ENCODE results near the gene DSCAM. TPM values are rescaled to one million over a fixed set of nuclear protein-coding genes. Genes with fewer than 3 reads are reported as not detected.

DSCAM gene
- total RNA-seq, 1 experiment from 2014 or later = not detected

- Histone ChIP-seq H3K27ac (ENCODE audit: low read depth, low read length) (no peak overlapping the region), H3K4me2 (ENCODE audit: low read length) (no peak overlapping the region), H3K79me2 (ENCODE audit: insufficient read depth, low read length) (no peaks in the 10 kb centered on the region), H3K9ac (ENCODE audit: low read length) (no peak overlapping the region), H3K27me3 (ENCODE audit: insufficient read depth, low read length) (no peaks in the 10 kb centered on the region), H4K20me1 (ENCODE audit: insufficient read depth) (no peaks in the 10 kb centered on the region), H3K36me3 (ENCODE audit: control insufficient read depth in 1 of 2, insufficient read depth in 2 of 2, low read length in 2 of 2) (no peaks in the 10 kb centered on the region), H3K4me1 (ENCODE audit: control insufficient read depth in 1 of 2, insufficient read depth in 2 of 2, low read length in 2 of 2) (no peaks in the 10 kb centered on the region), H3K9me3 (ENCODE audit: control insufficient read depth in 1 of 2, insufficient read depth in 1 of 2, low read depth in 1 of 2, low read length in 2 of 2) (peaks cover 11 to 51% of the 10 kb centered on the region in 2 experiments; a peak in 3 of 4 replicates), H3K9me2 (ENCODE audit: insufficient read depth) (no peaks in the 10 kb centered on the region), H3K4me3 (replicated peaks in 1 of 2; ENCODE audit: low read depth in 1 of 2, low read length in 2 of 2) (no peak overlapping the region), H2AFZ (ENCODE audit: low read depth, low read length, poor library complexity, severe bottlenecking) (no peak overlapping the region)
- no TSS peak for BruUV-seq (replicated peaks)
- ATAC-seq (no peak), DNase-seq (ENCODE audit: low read depth, low spot score) (no peak)
- intact Hi-C loops (cut with micrococcal nuclease) = no loop called here
- TF ChIP-seq ATF3 (IDR thresholded peaks at IDR 0.05) (no peak), CBX3 (IDR thresholded peaks at IDR 0.05; ENCODE audit: low read depth) (no peak), YY1 (IDR thresholded peaks at IDR 0.05; ENCODE audit: extremely low read depth, insufficient replicate concordance, low read depth, low read length) (no peak), RAD21 (IDR thresholded peaks at IDR 0.05; ENCODE audit: low read depth) (no peak), POLR2A (IDR thresholded peaks at IDR 0.05; ENCODE audit: borderline replicate concordance, extremely low read depth, insufficient read depth, insufficient read length) (no peak), SP1 (IDR thresholded peaks at IDR 0.05; ENCODE audit: low read depth) (no peak), EZH2phosphoT487 (IDR thresholded peaks at IDR 0.05; ENCODE audit: borderline replicate concordance) (no peak), REST (IDR thresholded peaks at IDR 0.05; ENCODE audit: low read depth) (no peak), ZBTB33 (IDR thresholded peaks at IDR 0.05; ENCODE audit: extremely low read depth, insufficient replicate concordance, low read length) (no peak), JUND (IDR thresholded peaks at IDR 0.05) (no peak), FOSL1 (IDR thresholded peaks at IDR 0.05; ENCODE audit: low read depth) (no peak), SRF (IDR thresholded peaks at IDR 0.05; ENCODE audit: low read depth) (no peak), ZNF274 (IDR thresholded peaks at IDR 0.05; ENCODE audit: low read depth, low read length) (no peak), EGR1 (IDR thresholded peaks at IDR 0.05; ENCODE audit: low read depth) (no peak), ZFX (IDR thresholded peaks at IDR 0.05) (no peak), POLR2AphosphoS5 (IDR thresholded peaks at IDR 0.05; ENCODE audit: low read depth, low read length) (no peak), ELF1 (IDR thresholded peaks at IDR 0.05; ENCODE audit: borderline replicate concordance, low read depth) (no peak)
- TF ChIP-seq, protein P1, sequence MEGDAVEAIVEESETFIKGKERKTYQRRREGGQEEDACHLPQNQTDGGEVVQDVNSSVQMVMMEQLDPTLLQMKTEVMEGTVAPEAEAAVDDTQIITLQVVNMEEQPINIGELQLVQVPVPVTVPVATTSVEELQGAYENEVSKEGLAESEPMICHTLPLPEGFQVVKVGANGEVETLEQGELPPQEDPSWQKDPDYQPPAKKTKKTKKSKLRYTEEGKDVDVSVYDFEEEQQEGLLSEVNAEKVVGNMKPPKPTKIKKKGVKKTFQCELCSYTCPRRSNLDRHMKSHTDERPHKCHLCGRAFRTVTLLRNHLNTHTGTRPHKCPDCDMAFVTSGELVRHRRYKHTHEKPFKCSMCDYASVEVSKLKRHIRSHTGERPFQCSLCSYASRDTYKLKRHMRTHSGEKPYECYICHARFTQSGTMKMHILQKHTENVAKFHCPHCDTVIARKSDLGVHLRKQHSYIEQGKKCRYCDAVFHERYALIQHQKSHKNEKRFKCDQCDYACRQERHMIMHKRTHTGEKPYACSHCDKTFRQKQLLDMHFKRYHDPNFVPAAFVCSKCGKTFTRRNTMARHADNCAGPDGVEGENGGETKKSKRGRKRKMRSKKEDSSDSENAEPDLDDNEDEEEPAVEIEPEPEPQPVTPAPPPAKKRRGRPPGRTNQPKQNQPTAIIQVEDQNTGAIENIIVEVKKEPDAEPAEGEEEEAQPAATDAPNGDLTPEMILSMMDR (IDR thresholded peaks at IDR 0.05 in 2 of 3, conservative IDR thresholded peaks at IDR 0.05 in 1 of 3; ENCODE audit: borderline replicate concordance in 1 of 3, insufficient read depth in 1 of 3, low read depth in 2 of 3, low read length in 2 of 3) = no peak
- TF ChIP-seq, protein P2, sequence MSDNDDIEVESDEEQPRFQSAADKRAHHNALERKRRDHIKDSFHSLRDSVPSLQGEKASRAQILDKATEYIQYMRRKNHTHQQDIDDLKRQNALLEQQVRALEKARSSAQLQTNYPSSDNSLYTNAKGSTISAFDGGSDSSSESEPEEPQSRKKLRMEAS (IDR thresholded peaks at IDR 0.05) = no peak
- POLR2A ChIA-PET = no interaction called here
- RAD21 ChIA-PET (ENCODE audit: low non-redundant PET in 1 of 2, low total read pairs in 2 of 2, uncharacterized antibody in 2 of 2, unreplicated experiment in 2 of 2) = no interaction called here
- CTCF ChIA-PET = no interaction called here
These were observed 205.9 kb downstream of the DSCAM start for GRCh38 chr21:40641042-40641441.

Measured in HCT116 (cell line).